HG03175 (cell line): Measurements from ENCODE around the gene MAST4.
"Not testable (repeated sequence)": the region's sequence is repeated elsewhere in the genome, so short reads cannot be mapped to it uniquely, and the experiment has no call there.

Experiments used
- ATAC-seq: cut with Tn5 transposase; IDR thresholded peaks from one replicate; pipeline ENCODE4 v1.9.1; 2021; ENCODE audit warnings: mild to moderate bottlenecking, moderate library complexity; ENCODE audit not compliant: unreplicated experiment

MAST4 gene

DNA sequence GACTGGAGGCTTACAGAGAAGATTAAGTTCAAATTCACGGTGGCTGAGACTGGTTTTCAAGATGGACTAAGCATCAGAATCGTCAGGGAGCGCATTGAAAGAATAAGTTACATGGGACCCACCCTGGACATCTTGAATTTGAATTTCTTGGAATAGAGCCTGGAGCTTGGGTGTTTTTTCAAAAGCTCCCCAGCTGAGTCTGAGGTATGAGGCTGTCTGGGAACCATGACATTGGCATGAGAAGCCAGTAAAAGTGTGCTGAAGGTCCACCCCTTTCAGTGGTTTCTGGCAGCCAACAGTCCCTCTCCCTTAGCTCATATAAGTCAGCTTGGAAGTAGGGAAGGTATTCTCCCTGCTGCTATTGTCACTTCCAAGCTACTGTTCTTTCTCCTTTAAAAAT, 97.8 kb downstream of the MAST4 start:
- no peak for ATAC-seq

DNA sequence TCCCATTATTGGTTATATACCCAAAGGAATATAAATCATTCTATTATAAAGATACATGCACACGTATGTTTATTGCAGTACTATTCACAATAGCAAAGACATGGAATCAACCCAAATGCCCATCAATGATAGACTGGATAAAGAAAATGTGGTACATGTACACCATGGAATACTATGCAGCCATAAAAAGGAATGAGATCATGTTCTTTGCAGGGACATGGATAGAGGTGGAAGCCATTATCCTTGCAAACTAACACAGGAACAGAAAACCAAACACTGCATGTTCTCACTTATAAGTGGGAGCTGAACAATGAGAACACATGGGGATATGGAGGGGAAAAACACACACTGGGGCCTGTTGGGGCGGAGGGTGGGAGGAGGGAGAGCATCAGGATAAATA, 99.6 kb downstream of the MAST4 start:
- not testable (repeated sequence) for ATAC-seq

DNA sequence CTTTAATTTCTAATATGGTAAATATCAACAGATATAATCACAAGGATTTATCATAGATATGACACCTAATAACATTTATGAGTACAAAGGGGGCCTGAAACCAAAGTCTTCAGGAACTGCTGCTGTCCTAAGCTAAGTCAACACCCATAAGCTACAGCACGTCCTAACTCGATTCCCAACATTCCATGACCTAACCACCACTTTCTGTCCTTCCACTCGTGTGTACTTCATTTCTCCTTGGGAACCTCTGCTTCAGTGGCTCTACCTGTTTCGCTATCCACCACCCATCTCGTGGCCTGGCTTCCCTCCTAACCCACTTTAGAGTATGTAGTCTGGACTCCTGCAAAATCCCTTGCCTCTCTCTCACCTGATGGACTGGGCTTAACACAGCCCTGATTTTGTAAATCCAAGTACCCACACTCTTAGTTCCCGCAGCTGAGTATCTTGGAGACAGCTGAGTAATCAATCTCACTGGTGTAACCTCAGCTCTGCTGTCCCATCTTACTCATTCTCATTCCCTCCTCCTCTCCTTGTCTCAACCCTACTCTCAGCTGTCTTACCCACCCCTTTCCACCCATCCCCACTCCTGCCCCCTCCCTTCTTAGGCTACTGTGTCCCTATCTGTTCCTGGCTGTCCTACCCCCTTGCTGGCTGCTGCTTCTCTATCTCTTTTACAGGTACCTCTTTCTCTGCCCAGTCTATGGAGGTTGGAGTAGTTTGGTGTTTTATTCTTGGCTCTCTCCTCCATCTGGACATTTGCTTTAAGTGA, 101.8 kb downstream of the MAST4 start:
- no peak for ATAC-seq

GRCh38 chr5:66701244-66701643, 105.1 kb downstream of the MAST4 start:
- ATAC-seq: peak; percentile 67

- ATAC-seq: no peak
These were observed 106.2 kb downstream of the MAST4 start for GRCh38 chr5:66702426-66702825.

GRCh38 chr5:66704790-66705425, 108.7 kb downstream of the MAST4 start:
- no peak for ATAC-seq

DNA sequence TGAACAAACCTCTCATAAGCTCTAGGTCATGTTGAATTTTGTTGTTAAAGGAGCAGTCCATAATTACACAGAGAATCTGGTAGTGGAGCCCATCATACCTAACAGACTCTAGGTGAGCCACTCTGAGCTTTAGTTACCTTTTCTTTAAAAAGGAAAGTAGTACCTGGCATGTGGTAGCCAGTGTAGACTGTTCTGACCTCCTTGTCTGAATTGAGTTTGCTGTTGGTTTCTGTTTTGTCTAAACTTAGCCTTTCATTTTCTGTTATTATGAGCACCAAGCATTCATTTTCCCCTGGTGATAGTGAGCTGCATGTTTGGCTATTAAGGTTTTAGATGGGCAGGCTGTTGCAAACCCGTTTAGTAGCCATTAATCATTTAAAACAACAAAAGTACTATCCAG, 112.2 kb downstream of the MAST4 start:
- peak; percentile 47 for ATAC-seq

DNA sequence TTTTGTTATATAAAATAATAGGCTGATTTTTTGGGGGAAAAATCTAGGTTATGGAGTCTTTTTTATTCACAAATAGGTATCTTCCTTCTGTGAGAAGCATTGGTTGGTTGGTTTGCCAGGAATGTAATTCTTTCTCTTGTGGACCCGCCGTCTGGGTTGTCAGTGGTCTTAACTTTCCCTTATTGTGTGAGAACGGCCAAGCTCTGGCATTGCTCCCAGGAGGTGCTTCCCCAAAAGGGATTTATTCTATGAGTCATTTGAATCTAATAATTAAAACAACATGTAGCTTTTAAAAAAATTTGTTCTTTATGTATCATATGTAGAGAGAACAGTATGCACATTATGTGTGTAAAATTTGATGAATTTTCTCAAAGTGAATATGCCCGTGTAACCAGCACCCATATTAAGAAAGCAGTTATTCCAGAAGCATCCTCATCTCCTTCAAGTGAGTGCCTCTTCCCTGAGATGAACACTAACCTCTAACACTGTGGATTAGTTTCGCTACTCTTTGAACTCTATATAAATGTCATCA, 114.4 kb downstream of the MAST4 start:
- ATAC-seq: no peak

GRCh38 chr5:66713998-66714397, 117.8 kb downstream of the MAST4 start:
- no peak for ATAC-seq

DNA sequence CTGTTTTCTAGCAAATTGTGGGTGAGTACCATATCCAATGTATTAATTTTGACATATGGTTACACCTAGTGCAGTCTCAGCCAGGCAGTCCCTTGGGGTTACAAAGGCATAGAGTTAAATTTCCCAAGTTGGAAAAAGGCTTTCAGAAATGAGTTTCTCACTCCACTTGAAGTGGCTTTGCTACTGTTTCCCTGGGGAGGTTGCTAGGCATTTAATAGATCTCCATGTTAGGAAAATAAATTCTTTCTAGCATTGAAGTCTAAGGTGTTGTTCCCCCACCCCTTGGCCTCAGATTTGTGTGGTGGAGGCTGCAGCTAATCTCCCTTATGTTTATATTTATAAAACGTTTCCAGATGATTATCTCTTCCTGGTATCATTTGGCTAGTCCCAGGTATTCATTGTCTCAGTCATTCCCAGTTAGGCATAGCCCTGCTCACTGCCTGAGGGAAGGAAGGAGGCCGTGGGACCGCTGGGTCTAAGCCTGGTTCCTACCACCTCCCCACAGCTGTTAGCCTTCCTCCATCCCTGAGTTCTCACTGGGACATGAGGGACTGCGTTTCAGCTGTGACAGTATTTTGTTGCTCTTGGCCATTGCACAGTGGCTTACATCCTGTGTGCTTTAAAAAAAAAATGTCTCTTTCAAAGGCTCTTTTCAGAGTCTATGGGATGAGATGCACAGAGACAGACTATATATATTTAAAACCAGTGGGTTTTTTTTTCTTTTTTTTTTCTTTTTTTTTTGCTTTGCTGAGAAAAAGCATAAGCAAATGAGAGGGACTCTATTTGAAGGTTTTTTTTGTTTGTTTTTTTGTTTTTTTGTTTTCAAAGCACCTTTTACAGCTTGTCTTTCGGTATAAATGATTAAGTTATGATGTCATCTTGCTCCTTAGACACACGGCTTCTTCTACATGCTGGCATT, 121.5 kb downstream of the MAST4 start:
- ATAC-seq: no peak

DNA sequence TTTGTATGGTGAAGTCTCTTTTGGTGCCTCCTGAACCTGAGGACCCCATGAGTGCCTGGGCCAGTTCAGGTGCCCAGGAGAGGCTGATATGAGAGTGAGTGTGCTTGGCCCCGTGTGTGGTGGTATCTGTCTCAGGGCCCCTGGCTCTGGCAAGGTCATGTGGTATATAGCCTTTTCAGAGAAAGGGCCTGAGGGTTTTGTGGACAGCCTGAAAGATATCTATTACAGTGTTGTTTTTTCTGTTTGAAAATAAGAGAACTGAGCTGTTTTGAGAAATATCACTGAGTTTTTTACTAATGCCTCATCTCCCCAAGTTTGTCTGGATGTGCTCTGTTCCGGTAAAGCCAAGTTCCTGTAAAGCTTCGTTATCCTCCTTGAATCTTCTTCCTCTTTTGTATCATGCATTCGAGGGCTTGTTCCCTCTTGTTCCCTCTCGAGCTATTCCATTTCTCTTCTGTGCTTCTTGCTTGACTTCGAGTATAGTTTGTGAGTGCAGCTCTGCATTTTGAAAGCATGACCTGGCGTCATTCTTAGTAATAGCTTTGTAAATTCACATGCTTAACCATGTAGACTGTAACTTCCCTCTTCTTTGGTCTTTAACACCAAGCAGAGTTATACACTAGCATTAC, 122.3 kb downstream of the MAST4 start:
- ATAC-seq: no peak

DNA sequence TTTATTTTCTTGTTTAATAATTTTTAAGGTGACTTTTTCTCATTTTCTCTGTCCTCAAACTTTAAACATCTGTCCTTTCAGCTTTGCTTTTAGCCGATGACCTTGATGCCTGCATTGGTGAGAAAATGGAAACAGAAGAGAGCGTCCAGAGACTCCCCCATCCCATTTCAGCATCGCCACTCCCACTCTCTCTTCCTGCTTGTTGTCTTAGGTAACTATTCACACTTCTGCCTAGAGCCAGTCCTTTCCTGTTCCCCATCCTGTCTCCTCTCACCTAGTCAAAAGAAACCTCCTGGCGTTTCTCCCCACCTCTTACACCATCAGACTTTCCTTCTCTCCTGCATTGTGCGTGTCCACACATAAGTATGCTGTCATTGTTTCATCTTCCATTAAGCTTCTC, 124.6 kb downstream of the MAST4 start:
- no peak for ATAC-seq

- ATAC-seq: no peak
These were observed 126.5 kb downstream of the MAST4 start for GRCh38 chr5:66722686-66723085.

DNA sequence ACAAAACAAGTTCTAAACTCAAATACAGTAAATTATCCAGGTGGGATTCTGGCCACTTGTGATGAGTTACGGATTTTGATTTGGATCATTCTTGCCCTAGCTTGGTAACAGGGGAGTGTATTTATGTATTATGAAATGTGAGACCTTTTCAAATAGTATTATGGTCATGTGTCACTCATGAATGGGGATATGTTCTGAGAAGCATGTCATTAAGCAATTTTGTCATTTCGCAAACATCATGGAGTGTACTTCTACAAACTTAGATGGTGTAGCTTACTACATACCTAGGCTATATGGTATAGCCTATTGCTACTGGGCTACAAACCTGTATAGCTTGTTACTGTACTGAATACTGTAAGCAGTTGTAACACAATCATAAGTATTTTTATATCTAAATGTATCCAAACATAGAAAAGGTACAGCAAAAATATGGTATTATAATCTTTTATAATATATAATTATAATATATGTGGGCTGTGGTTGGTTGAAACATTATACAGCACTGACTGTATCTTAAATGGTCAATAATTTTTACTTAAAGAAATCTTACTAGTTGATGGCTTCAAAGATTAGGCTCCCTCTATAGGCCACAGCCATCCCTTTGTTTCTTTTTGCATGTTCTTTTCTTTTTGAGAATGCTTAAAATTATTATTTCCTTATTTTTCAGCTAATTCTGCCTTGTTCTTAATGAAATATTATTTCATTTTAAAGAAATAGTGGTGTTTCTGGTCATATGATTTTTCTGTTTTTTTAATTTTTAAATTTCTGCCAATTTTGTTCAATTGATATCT, 128.4 kb downstream of the MAST4 start:
- no peak for ATAC-seq

GRCh38 chr5:66727630-66728029, 131.4 kb downstream of the MAST4 start:
- no peak for ATAC-seq

- no peak for ATAC-seq
These were observed 131.9 kb downstream of the MAST4 start for GRCh38 chr5:66728049-66728448.

- ATAC-seq: no peak
These were observed 140.9 kb downstream of the MAST4 start for GRCh38 chr5:66737096-66737495.

- ATAC-seq: no peak
These were observed 141.9 kb downstream of the MAST4 start for GRCh38 chr5:66738136-66738535.

- no peak for ATAC-seq
These were observed 142.8 kb downstream of the MAST4 start for GRCh38 chr5:66739021-66739420.

- ATAC-seq: no peak
These were observed 143.8 kb downstream of the MAST4 start for GRCh38 chr5:66739951-66740350.
